HUES6 (cell line): Measurements from ENCODE around the gene ZFPM1.
"Not testable (repeated sequence)": the region's sequence is repeated elsewhere in the genome, so short reads cannot be mapped to it uniquely, and the experiment has no call there.

ENCODE experiments used
- H3K27ac ChIP-seq: 2 replicates; pipeline ENCODE4 v1.7.0; 2013; ENCODE audit warnings: low read depth, mild to moderate bottlenecking, low read length, inconsistent platforms
- H3K27me3 ChIP-seq: 2 replicates; pipeline ENCODE4 v1.6.1; 2013; ENCODE audit warnings: low read length; ENCODE audit not compliant: control insufficient read depth, insufficient read depth
- H3K36me3 ChIP-seq: 2 replicates; pipeline ENCODE4 v1.6.1; 2013; ENCODE audit warnings: low read length; ENCODE audit not compliant: control insufficient read depth, insufficient read depth
- H3K4me1 ChIP-seq: 2 replicates; pipeline ENCODE4 v1.6.1; 2013; ENCODE audit warnings: low read length; ENCODE audit not compliant: control insufficient read depth, insufficient read depth
- H3K4me3 ChIP-seq: 2 replicates; pipeline ENCODE4 v1.5.1; 2013; ENCODE audit warnings: low read depth, low read length
- H3K9ac ChIP-seq: one replicate; pipeline ENCODE4 v1.6.1; 2013; ENCODE audit warnings: mild to moderate bottlenecking, low read length
- H3K9me3 ChIP-seq: 2 replicates; pipeline ENCODE4 v1.6.1; 2013; ENCODE audit warnings: low read depth, low read length; ENCODE audit not compliant: control insufficient read depth, insufficient read depth

ZFPM1 gene

GRCh38 chr16:88485366-88485741, 32.3 kb downstream of the ZFPM1 start:
- H3K4me1 ChIP-seq, H3K36me3 ChIP-seq, H3K4me3 ChIP-seq, H3K27ac ChIP-seq, H3K27me3 ChIP-seq, H3K9me3 ChIP-seq, H3K9ac ChIP-seq: not testable (repeated sequence)

DNA sequence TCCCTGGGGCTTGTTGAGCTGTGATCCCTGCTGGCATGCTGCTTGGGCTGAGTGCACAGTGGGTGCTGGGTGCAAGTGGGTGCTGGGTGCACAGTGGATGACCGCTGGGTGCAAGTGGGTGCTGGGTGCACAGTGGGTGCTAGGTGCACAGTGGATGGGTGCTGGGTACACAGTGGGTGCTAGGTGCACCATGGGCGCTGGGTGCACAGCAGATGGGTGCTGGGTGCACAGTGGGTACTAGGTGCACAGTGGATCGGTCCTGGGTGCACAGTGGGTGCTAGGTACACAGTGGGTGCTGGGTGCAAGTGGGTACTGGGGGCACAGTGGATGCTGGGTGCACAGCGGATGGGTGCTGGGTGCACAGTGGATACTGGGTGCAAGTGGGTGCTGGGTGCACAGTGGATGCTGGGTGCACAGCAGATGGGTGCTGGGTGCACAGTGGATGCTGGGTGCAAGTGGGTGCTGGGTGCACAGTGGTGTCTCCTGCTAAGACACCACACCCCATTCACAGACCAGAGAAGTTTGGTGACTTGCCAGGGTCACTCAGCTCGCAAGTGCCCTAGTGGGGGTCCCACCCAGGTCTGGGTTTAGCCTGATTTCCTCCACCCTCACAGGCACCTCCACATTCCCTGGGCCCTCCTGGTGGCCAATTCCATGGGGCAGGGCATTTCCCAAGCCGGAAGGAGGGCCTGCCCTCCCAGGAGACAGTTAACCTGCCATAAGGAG, 33.5 kb downstream of the ZFPM1 start:
- no peaks in the 10 kb centered on the region for H3K27me3 ChIP-seq
- peaks cover 8% of the 10 kb centered on the region; the same call in 1 of the 2 replicates for H3K4me1 ChIP-seq

GRCh38 chr16:88487124-88487432, 34.0 kb downstream of the ZFPM1 start:
- H3K27ac ChIP-seq = no peak overlapping the region
- H3K36me3 ChIP-seq = no peaks in the 10 kb centered on the region
- no peak overlapping the region for H3K4me3 ChIP-seq
- H3K4me1 ChIP-seq = peaks cover 8% of the 10 kb centered on the region; the same call in 1 of the 2 replicates
- no peaks in the 10 kb centered on the region for H3K9me3 ChIP-seq
- H3K9ac ChIP-seq = no peak overlapping the region
- H3K27me3 ChIP-seq = no peaks in the 10 kb centered on the region

More for the DNA sequence above, 33.5 kb downstream of the ZFPM1 start:
- Histone ChIP-seq H3K9ac (no peak overlapping the region), H3K9me3 (no peaks in the 10 kb centered on the region), H3K4me3 (no peak overlapping the region), H3K36me3 (no peaks in the 10 kb centered on the region), H3K27ac (no peak overlapping the region)

GRCh38 chr16:88487920-88488851, 35.1 kb downstream of the ZFPM1 start:
- Histone ChIP-seq H3K9ac (no peak overlapping the region), H3K27ac (no peak overlapping the region), H3K36me3 (no peaks in the 10 kb centered on the region), H3K9me3 (no peaks in the 10 kb centered on the region), H3K4me1 (no peaks in the 10 kb centered on the region), H3K4me3 (no peak overlapping the region), H3K27me3 (no peaks in the 10 kb centered on the region)

- no peaks in the 10 kb centered on the region for H3K4me1 ChIP-seq
- H3K4me3 ChIP-seq = no peak overlapping the region
- H3K9me3 ChIP-seq = no peaks in the 10 kb centered on the region
- no peak overlapping the region for H3K27ac ChIP-seq
- H3K27me3 ChIP-seq = no peaks in the 10 kb centered on the region
- H3K36me3 ChIP-seq = no peaks in the 10 kb centered on the region
- H3K9ac ChIP-seq = no peak overlapping the region
Observed at GRCh38 chr16:88489163-88489741, 36.2 kb downstream of the ZFPM1 start.

DNA sequence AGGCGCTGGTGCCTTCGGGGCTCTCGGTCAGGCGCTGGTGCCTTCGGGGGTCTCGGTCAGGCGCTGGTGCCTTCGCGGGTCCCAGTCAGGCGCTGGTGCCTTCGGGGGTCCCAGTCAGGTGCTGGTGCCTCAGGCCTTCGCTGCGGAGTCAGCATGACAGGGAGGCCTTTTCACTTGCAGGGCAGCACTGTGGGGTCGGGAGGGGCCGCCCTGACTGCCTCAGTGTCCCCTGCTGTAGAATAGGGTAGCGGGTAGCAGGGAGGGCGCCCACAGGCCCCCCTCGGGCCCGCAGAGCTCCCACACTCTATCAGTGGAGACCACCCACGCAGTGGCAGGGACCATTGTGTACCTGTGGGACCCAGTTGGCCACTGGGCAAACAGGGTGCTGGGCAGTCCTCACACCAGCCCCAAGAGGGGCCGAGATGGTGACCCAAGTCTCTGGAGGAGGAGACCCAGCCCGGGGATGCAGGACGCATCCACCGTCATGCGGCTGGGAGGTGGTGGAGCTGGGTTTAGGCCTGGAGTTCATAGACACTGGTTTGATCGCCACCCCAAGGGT, 38.0 kb downstream of the ZFPM1 start:
- Histone ChIP-seq H3K27ac (no peak overlapping the region), H3K27me3 (no peaks in the 10 kb centered on the region), H3K4me1 (no peaks in the 10 kb centered on the region)

GRCh38 chr16:88491560-88492310, 38.7 kb downstream of the ZFPM1 start:
- Histone ChIP-seq H3K4me3 (no peak overlapping the region), H3K27me3 (no peaks in the 10 kb centered on the region), H3K9ac (no peak overlapping the region), H3K9me3 (no peaks in the 10 kb centered on the region), H3K27ac (no peak overlapping the region), H3K4me1 (no peaks in the 10 kb centered on the region), H3K36me3 (no peaks in the 10 kb centered on the region)

More for the DNA sequence above, 38.0 kb downstream of the ZFPM1 start:
- H3K9me3 ChIP-seq = no peaks in the 10 kb centered on the region
- H3K4me3 ChIP-seq = no peak overlapping the region
- H3K9ac ChIP-seq = no peak overlapping the region
- no peaks in the 10 kb centered on the region for H3K36me3 ChIP-seq

DNA sequence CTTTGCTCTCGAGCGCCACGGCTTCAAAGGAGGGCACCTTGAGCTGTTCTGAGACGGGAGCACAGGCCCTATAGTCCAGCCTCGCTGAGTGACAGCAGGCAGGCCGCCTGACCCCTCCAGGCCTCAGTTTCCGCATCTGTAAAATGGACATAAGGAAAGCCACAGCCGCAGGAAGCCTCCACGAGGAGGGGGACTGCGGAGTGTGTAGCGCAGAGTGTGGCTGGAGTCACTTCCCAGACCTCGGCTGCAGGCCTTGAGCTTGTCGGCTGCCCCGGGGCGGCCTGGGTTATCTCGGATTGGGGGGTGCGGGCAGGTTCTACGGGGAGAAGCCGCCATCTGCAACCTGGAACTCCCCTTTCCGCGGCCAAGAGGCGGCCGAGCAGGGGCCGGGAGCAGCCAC, 40.8 kb downstream of the ZFPM1 start:
- Histone ChIP-seq H3K4me1 (peaks cover 4% of the 10 kb centered on the region; the same call in 1 of the 2 replicates), H3K36me3 (no peaks in the 10 kb centered on the region), H3K9me3 (no peaks in the 10 kb centered on the region), H3K27me3 (no peaks in the 10 kb centered on the region), H3K4me3 (no peak overlapping the region), H3K9ac (no peak overlapping the region), H3K27ac (no peak overlapping the region)

DNA sequence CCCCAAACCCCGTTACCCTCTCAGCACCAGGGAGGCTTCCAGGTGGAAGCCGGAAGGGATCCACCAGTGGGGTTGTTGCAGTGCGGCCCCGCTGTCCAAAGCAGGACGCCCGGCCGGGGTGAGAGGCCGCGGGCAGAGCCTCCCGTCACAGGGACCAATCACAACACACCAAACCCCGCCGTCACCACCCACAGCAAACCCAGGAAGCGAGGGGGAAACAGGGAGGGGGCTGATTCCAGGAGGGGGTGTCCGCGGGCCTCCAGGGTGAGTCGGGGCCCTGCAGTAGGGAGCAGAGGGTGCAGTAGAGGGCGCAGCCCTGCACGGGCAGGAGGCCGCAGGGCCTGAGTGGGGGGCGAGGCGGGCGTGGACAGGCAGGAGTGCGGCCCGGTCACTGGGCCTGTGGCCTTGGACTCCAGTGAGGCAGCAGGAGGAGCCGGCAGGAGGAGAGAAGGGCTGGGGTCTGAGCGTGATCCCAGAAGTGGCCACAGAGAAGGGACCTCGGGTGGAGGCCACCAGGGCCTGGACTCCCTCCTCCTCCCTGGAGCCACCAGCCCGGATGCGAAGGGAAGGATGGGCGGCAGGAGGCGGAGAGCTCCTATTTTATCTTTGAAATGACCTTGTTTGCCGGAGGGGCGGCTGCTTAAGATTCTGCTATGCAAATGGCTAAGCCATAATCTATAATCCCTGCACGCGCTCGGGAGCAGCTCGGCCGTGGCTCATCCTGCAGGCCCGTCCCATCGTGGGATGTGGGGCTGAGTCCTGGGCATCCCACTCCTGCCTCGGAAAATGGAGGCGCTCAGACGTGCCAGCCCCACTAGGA, 41.5 kb downstream of the ZFPM1 start:
- no peak overlapping the region for H3K4me3 ChIP-seq
- no peak overlapping the region for H3K27ac ChIP-seq
- H3K27me3 ChIP-seq = no peaks in the 10 kb centered on the region
- no peaks in the 10 kb centered on the region for H3K9me3 ChIP-seq
- no peak overlapping the region for H3K9ac ChIP-seq
- peaks cover 4% of the 10 kb centered on the region; the same call in 1 of the 2 replicates for H3K4me1 ChIP-seq
- no peaks in the 10 kb centered on the region for H3K36me3 ChIP-seq

DNA sequence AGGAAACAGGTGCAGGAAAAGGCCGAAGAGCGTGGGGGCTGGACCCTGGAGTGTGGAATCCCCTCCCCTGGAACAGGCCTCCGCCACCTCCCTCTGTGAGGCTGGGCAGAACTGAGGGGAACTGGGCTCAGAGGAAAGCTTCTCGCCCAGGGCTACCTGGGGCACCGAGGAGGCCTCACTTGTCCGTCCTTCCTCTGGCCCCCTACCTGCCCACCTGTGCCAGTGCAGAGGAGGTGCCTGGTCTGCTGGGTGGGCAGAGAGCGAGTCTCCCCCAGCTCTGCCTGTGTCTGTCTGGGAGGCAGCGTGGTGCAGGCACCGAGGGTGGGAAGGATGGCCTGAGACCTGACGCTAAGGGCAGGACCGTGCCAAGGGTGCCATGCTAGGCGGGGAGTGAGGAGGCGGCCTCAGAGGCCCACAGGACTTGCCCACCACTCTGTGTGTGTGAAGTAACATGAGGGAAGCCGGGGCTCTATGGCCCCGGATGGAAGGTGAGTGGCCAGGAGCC, 42.2 kb downstream of the ZFPM1 start:
- H3K9me3 ChIP-seq = no peaks in the 10 kb centered on the region
- H3K27ac ChIP-seq = no peak overlapping the region
- no peaks in the 10 kb centered on the region for H3K36me3 ChIP-seq
- H3K9ac ChIP-seq = no peak overlapping the region
- H3K4me3 ChIP-seq = no peak overlapping the region
- H3K4me1 ChIP-seq = peaks cover 4% of the 10 kb centered on the region; the same call in 1 of the 2 replicates
- no peaks in the 10 kb centered on the region for H3K27me3 ChIP-seq
